ENCODE results near the gene SERPING1.

The SERPING1 gene

DNA sequence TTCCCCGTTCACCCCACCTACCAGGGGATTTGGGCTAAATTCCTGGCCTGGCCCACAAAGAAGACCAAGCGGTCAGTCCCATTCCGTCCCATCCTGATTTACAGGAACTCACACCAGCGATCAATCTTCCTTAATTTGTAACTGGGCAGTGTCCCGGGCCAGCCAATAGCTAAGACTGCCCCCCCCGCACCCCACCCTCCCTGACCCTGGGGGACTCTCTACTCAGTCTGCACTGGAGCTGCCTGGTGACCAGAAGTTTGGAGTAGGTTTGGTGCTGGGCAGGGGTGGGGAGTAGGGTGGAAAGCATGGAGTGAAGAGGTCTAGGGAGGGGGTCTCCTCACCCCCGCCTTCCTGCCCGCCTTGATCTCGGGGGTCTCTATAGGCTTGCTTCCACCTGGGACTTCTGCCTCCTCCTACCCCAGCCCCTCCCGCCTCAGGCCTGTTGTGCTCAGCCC is at the start of gene SERPING1:
Gene SERPING1, plus strand, starts transcription at position 225 of the 455 bp plus-strand sequence. CDS start 586 bp downstream, outside the sequence.
- peak within 1 kb of the TSS; percentile 61 for H3K4me3 ChIP-seq (ENCODE audit: low read depth, low read length)

DNA sequence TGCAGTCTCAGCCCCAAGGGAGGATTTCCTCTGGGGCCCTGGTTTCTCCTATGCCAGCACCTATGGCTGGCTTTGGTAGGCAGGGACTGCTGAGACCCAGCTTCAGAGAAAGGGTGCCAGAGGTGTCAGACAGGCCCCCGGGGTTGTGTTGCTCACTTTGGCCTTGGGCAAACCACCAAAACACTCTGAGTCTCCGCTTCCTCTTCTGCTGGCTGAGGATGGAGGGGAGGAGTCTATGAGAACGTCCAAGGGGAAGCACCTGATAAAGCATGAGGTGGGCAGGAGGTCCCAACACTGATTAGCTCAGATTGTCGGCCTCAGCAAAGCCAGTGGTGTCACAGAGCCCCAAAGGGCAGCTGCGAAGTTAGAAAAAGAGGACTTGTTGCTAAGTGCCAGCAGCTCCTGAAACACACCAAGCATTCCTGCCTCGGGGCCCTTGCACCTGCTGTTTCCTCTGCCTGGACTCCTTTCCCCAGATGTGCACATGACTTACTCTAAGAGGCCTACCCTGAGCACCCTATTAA is 49.6 kb upstream of the SERPING1 start:
- H3K9ac ChIP-seq (ENCODE audit: low read depth, low read length): no peak overlapping the region
- H3K36me3 ChIP-seq (ENCODE audit: control insufficient read depth, insufficient read depth, low read length): peaks cover 34% of the 10 kb centered on the region
- H3K4me3 ChIP-seq (ENCODE audit: low read depth, low read length): no peak overlapping the region
- H3K27me3 ChIP-seq (ENCODE audit: control insufficient read depth, insufficient read depth, low read length): no peaks in the 10 kb centered on the region
- no peak overlapping the region for H3K27ac ChIP-seq (ENCODE audit: low read depth, low read length)
- peaks cover 10% of the 10 kb centered on the region for H3K4me1 ChIP-seq (ENCODE audit: control insufficient read depth, insufficient read depth, low read length)
- no peaks in the 10 kb centered on the region for H3K9me3 ChIP-seq (ENCODE audit: control insufficient read depth, insufficient read depth, low read length)

More for the DNA sequence above, at the start of gene SERPING1:
- Histone ChIP-seq H3K9ac (ENCODE audit: low read depth, low read length) (peak within 1 kb of the TSS; percentile 44), H3K27ac (ENCODE audit: low read depth, low read length) (peak within 1 kb of the TSS; percentile 78), H3K27me3 (ENCODE audit: control insufficient read depth, insufficient read depth, low read length) (no peaks in the 10 kb centered on the region), H3K36me3 (ENCODE audit: control insufficient read depth, insufficient read depth, low read length) (peaks cover 5% of the 10 kb centered on the region; the same call in 1 of the 2 replicates), H3K9me3 (ENCODE audit: control insufficient read depth, insufficient read depth, low read length) (no peaks in the 10 kb centered on the region), H3K4me1 (ENCODE audit: control insufficient read depth, insufficient read depth, low read length) (peaks cover 20% of the 10 kb centered on the region)

DNA sequence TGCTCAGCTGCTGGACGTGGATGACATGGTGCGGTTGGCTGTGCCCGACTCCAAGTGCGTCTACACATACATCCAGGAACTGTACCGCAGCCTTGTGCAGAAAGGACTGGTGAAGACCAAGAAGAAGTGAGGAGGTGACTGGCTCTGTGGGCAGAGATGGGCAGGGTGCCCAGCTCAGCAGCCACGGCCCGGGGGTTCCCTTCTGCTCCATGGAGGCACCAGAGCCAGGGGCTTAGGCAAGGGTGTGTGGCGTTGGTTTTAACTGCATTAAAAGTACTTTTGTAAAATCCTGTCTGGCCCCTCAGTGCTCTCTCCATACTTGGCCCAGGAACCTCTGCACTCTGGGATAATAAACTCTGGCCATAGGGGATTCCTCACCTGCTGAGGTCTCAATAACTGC is 47.5 kb upstream of the SERPING1 start:
- Histone ChIP-seq H3K36me3 (ENCODE audit: control insufficient read depth, insufficient read depth, low read length) (peaks cover 50% of the 10 kb centered on the region), H3K9ac (ENCODE audit: low read depth, low read length) (no peak overlapping the region), H3K9me3 (ENCODE audit: control insufficient read depth, insufficient read depth, low read length) (no peaks in the 10 kb centered on the region), H3K27ac (ENCODE audit: low read depth, low read length) (no peak overlapping the region), H3K27me3 (ENCODE audit: control insufficient read depth, insufficient read depth, low read length) (no peaks in the 10 kb centered on the region), H3K4me3 (ENCODE audit: low read depth, low read length) (no peak overlapping the region), H3K4me1 (ENCODE audit: control insufficient read depth, insufficient read depth, low read length) (no peaks in the 10 kb centered on the region)

DNA sequence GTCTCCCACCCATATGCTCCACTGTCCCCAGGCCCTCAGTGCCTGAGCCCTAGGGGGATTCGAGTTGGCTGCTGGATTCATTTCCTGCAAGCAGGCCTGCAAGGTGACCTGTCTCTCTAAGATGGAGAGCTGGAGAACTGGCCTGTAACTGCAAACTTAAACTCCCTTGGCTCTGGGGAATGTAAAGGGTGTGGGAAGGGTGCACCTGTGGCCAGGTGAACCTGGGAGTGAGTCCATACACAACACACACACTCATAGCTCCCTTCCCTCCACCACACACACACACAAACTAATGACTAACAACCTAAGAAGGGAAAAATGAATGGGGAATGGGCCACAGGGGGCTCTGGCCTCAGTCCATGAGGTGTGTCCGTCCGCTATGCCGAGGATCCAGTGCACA is 45.5 kb upstream of the SERPING1 start:
- Histone ChIP-seq H3K27me3 (ENCODE audit: control insufficient read depth, insufficient read depth, low read length) (no peaks in the 10 kb centered on the region), H3K36me3 (ENCODE audit: control insufficient read depth, insufficient read depth, low read length) (peaks cover 54% of the 10 kb centered on the region), H3K4me1 (ENCODE audit: control insufficient read depth, insufficient read depth, low read length) (no peaks in the 10 kb centered on the region), H3K9me3 (ENCODE audit: control insufficient read depth, insufficient read depth, low read length) (no peaks in the 10 kb centered on the region), H3K9ac (ENCODE audit: low read depth, low read length) (no peak overlapping the region), H3K4me3 (ENCODE audit: low read depth, low read length) (no peak overlapping the region), H3K27ac (ENCODE audit: low read depth, low read length) (no peak overlapping the region)

DNA sequence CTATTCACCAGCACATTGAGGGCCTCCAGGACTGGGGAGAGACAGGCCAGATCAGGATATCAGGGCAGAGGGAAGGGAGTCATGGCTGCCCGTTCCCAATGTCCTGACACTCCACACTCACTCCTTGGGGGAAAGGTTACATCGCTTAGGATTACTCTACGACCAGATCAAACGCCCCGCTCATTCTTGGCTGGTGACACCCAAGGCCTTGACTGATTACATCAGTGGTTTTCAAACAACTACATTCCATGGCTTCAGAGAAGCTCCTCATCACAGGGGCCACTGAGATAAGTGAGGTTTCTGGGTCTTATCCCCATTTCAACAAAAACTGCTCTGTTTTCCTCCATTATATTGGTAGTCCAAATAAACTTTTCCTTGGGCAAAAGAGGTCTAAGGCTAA is 45.0 kb upstream of the SERPING1 start:
- Histone ChIP-seq H3K9me3 (ENCODE audit: control insufficient read depth, insufficient read depth, low read length) (no peaks in the 10 kb centered on the region), H3K9ac (ENCODE audit: low read depth, low read length) (no peak overlapping the region), H3K4me1 (ENCODE audit: control insufficient read depth, insufficient read depth, low read length) (no peaks in the 10 kb centered on the region), H3K4me3 (ENCODE audit: low read depth, low read length) (no peak overlapping the region), H3K27me3 (ENCODE audit: control insufficient read depth, insufficient read depth, low read length) (no peaks in the 10 kb centered on the region), H3K27ac (ENCODE audit: low read depth, low read length) (no peak overlapping the region), H3K36me3 (ENCODE audit: control insufficient read depth, insufficient read depth, low read length) (peaks cover 54% of the 10 kb centered on the region)

DNA sequence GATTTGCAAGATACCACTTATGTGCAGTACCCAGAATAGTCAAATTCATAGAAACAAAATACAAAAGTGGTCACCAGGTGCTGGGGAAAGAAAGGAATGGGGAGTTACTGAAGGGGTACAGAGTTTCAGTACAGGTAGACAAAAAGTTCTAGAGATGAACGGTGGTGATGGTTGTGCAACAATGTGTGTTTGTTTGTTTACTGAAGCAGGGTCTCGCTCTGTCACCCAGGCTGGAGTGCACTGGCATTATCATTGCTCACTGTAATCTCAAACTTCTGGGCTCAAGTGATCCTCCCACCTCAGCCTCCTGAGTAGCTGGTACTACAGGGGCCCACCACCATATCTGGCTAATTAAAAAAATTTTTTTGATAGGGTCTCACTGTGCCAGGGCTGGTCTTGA is 42.1 kb upstream of the SERPING1 start:
- no peak overlapping the region for H3K9ac ChIP-seq (ENCODE audit: low read depth, low read length)
- H3K27ac ChIP-seq (ENCODE audit: low read depth, low read length): no peak overlapping the region
- no peaks in the 10 kb centered on the region for H3K4me1 ChIP-seq (ENCODE audit: control insufficient read depth, insufficient read depth, low read length)
- H3K9me3 ChIP-seq (ENCODE audit: control insufficient read depth, insufficient read depth, low read length): no peaks in the 10 kb centered on the region
- no peak overlapping the region for H3K4me3 ChIP-seq (ENCODE audit: low read depth, low read length)
- no peaks in the 10 kb centered on the region for H3K27me3 ChIP-seq (ENCODE audit: control insufficient read depth, insufficient read depth, low read length)
- peaks cover 57% of the 10 kb centered on the region for H3K36me3 ChIP-seq (ENCODE audit: control insufficient read depth, insufficient read depth, low read length)

DNA sequence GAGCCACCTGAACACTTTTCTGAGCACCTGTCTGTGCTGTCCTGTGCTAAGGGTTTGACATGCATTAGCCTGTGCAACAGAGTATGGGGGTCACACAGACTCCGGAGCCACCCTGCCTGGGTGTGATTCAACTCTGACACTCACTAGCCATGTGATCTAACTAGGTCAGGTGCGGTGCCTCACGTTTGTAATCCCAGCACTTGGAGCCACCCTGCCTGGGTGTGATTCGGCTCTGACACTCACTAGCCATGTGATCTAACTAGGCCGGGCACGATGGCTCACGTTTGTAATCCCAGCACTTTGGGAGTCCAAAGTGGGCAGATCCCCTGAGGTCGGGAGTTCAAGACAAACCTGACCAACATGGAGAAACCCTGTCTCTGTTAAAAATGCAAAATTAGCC is 41.4 kb upstream of the SERPING1 start:
- Histone ChIP-seq H3K36me3 (ENCODE audit: control insufficient read depth, insufficient read depth, low read length) (peaks cover 52% of the 10 kb centered on the region), H3K27ac (ENCODE audit: low read depth, low read length) (no peak overlapping the region), H3K4me1 (ENCODE audit: control insufficient read depth, insufficient read depth, low read length) (no peaks in the 10 kb centered on the region), H3K9me3 (ENCODE audit: control insufficient read depth, insufficient read depth, low read length) (no peaks in the 10 kb centered on the region), H3K9ac (ENCODE audit: low read depth, low read length) (no peak overlapping the region), H3K4me3 (ENCODE audit: low read depth, low read length) (no peak overlapping the region), H3K27me3 (ENCODE audit: control insufficient read depth, insufficient read depth, low read length) (no peaks in the 10 kb centered on the region)

DNA sequence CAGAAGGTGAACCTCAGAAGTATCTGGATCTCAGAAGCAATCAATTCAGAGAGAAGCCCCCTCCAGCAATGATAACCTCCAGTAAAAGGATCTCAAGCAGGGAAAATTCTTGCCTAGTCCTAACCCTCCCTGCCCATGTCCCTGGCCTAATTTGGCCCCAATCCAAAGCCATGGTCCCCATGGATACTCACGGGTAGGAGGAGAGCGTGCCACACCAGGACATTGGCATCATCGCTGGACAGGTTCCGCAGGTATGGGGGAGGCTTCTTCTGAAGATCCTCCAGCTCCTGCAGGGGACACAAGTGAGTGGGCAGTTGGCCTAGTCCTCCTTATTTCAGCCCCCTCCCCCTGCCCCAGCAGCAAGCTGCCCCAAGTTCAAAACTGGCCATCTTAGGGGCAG is 37.3 kb upstream of the SERPING1 start:
- no peaks in the 10 kb centered on the region for H3K4me1 ChIP-seq (ENCODE audit: control insufficient read depth, insufficient read depth, low read length)
- H3K9me3 ChIP-seq (ENCODE audit: control insufficient read depth, insufficient read depth, low read length): no peaks in the 10 kb centered on the region
- no peaks in the 10 kb centered on the region for H3K27me3 ChIP-seq (ENCODE audit: control insufficient read depth, insufficient read depth, low read length)
- H3K36me3 ChIP-seq (ENCODE audit: control insufficient read depth, insufficient read depth, low read length): peaks cover 17% of the 10 kb centered on the region
- H3K27ac ChIP-seq (ENCODE audit: low read depth, low read length): no peak overlapping the region
- no peak overlapping the region for H3K9ac ChIP-seq (ENCODE audit: low read depth, low read length)
- H3K4me3 ChIP-seq (ENCODE audit: low read depth, low read length): no peak overlapping the region

DNA sequence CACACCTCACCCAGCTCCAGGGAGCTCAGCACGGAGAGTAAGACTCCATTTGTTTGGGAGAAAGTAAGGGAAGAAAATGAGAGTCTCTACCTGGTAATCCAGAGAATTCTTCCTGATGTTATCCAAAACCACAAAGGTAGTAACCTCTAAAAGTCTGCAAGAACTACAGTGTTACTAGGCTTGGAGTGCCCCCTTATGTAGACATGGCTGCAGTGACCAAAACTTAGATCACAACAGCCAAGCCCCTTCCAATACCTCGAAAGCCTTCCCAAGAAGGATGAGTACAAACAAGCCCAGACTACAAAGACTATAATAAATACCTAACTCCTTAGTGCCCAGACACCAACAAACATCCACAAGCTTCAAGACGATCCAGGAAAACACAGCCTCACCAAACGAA is 34.9 kb upstream of the SERPING1 start:
- Histone ChIP-seq H3K4me1 (ENCODE audit: control insufficient read depth, insufficient read depth, low read length) (peaks cover 8% of the 10 kb centered on the region; the same call in 1 of the 2 replicates), H3K9me3 (ENCODE audit: control insufficient read depth, insufficient read depth, low read length) (no peaks in the 10 kb centered on the region), H3K9ac (ENCODE audit: low read depth, low read length) (no peak overlapping the region), H3K4me3 (ENCODE audit: low read depth, low read length) (no peak overlapping the region), H3K27ac (ENCODE audit: low read depth, low read length) (no peak overlapping the region), H3K27me3 (ENCODE audit: control insufficient read depth, insufficient read depth, low read length) (peaks cover 3% of the 10 kb centered on the region; the same call in 1 of the 2 replicates), H3K36me3 (ENCODE audit: control insufficient read depth, insufficient read depth, low read length) (peaks cover 14% of the 10 kb centered on the region)

DNA sequence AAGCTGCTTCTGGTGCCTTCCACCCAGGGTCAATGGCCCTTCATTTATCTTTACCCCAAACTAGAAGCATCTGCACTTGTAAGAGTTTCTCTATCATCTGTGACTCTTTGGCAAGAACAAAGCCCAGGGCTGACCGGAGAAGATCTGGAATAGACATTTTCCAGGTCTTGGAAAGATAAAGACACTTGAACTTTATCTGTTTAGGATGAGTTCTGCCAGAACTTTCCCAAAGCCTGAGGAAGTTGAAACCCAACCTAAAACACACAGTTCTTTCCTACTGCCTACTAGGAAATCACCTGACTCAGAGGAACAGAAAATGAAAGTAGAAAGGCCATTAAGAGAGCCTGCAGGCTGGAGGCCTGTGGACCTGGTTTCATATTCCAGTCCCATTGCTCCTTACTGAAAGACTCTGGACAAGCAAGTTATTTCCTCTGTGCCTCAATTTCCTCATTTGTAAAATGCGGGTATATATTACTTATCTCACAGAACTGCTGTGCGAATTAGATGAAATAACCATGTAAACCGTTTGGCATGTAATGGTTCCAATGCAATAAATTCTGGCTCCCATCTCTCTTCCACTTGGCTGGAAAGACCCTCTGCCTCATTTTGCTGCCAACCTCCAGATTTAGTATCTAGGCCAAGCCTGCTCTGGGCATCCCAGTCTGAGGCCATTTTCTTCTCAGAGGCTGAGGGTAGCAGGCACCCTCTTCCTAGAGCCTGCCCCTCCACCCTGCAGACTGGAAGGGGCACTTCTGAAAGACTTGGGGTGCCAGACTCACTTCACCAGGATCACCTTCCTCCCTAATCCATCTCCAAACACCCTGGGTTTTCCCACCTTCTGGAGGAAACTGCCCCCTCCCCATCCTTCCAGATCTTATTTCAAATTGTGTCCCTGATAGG is 31.2 kb upstream of the SERPING1 start:
- H3K4me3 ChIP-seq (ENCODE audit: low read depth, low read length): peak overlapping the region; percentile 17; the same call in 1 of the 2 replicates
- H3K9ac ChIP-seq (ENCODE audit: low read depth, low read length): no peak overlapping the region
- peaks cover 19% of the 10 kb centered on the region for H3K4me1 ChIP-seq (ENCODE audit: control insufficient read depth, insufficient read depth, low read length)
- H3K36me3 ChIP-seq (ENCODE audit: control insufficient read depth, insufficient read depth, low read length): no peaks in the 10 kb centered on the region
- no peak overlapping the region for H3K27ac ChIP-seq (ENCODE audit: low read depth, low read length)
- H3K27me3 ChIP-seq (ENCODE audit: control insufficient read depth, insufficient read depth, low read length): peaks cover 3% of the 10 kb centered on the region; the same call in 1 of the 2 replicates
- no peaks in the 10 kb centered on the region for H3K9me3 ChIP-seq (ENCODE audit: control insufficient read depth, insufficient read depth, low read length)

DNA sequence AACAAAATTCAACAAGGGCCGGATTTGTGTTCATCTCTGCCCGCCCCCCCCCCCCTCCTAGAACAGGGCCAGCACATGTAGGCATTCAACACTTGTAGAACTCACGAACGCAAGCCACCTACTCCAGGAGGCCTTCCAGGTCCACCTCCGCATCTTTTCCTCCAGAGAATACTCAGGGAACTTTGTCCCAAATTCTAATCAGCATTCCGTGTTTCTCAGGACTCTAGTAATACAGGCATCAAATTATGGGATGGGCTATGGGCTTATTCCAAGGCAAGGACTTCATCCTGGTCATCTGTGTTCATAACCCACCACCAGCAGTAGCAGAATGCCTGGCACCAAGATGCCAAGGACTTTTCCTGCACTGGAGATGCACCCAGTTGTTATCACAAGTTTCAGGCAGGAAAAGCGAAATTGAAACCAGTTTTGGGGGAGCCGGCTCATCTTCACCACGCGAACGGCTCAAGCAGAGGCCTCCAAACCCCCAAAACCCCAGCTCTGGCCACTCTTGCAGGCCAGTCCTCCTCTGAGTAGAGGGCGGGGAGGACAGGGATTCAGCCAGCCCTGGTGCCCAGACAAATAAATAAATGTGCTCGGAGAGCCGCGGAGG is 30.5 kb upstream of the SERPING1 start:
- H3K27ac ChIP-seq (ENCODE audit: low read depth, low read length): no peak overlapping the region
- peak overlapping the region; percentile 46 for H3K9ac ChIP-seq (ENCODE audit: low read depth, low read length)

More for the DNA sequence above, 30.5 kb upstream of the SERPING1 start:
- peaks cover 3% of the 10 kb centered on the region; the same call in 1 of the 2 replicates for H3K27me3 ChIP-seq (ENCODE audit: control insufficient read depth, insufficient read depth, low read length)
- no peaks in the 10 kb centered on the region for H3K9me3 ChIP-seq (ENCODE audit: control insufficient read depth, insufficient read depth, low read length)
- H3K4me3 ChIP-seq (ENCODE audit: low read depth, low read length): peak overlapping the region; percentile 82
- peaks cover 19% of the 10 kb centered on the region for H3K4me1 ChIP-seq (ENCODE audit: control insufficient read depth, insufficient read depth, low read length)
- H3K36me3 ChIP-seq (ENCODE audit: control insufficient read depth, insufficient read depth, low read length): no peaks in the 10 kb centered on the region
